GM12873 (cell line): ENCODE results near the gene DHX57.

ENCODE experiments used
- TF ChIP-seq, protein P1 (sequence below): IDR thresholded peaks from 2 replicates; pipeline ENCODE4 v1.5.1; 2012; ENCODE audit warnings: low read depth, mild to moderate bottlenecking, moderate library complexity, low read length, control low read depth; ENCODE audit not compliant: insufficient read depth; ENCODE audit errors: missing control alignments

Gene DHX57

DNA sequence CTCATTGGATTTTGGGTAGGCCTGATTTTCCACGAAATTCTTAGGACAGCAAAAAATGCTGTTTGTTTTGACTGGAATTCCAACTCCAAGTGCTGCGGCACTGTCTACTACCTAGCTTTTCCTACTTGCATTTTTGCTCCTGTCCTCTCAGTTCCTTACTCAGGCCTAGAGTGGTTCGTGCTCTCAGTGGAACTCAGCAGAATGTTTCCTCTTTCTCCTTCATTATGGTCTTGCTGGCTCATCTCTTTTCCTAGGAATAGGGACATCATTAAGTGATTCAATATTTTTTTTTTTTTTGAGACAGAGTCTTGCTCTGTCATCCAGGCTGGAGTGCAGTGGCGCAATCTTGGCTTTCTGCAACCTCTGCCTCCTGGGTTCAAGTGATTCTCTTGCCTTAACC is 59.8 kb downstream of the DHX57 start:
- TF ChIP-seq, protein P1, sequence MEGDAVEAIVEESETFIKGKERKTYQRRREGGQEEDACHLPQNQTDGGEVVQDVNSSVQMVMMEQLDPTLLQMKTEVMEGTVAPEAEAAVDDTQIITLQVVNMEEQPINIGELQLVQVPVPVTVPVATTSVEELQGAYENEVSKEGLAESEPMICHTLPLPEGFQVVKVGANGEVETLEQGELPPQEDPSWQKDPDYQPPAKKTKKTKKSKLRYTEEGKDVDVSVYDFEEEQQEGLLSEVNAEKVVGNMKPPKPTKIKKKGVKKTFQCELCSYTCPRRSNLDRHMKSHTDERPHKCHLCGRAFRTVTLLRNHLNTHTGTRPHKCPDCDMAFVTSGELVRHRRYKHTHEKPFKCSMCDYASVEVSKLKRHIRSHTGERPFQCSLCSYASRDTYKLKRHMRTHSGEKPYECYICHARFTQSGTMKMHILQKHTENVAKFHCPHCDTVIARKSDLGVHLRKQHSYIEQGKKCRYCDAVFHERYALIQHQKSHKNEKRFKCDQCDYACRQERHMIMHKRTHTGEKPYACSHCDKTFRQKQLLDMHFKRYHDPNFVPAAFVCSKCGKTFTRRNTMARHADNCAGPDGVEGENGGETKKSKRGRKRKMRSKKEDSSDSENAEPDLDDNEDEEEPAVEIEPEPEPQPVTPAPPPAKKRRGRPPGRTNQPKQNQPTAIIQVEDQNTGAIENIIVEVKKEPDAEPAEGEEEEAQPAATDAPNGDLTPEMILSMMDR, result no peak

GRCh38 chr2:38810488-38810887 is 65.2 kb downstream of the DHX57 start:
- TF ChIP-seq, protein P1, result no peak

DNA sequence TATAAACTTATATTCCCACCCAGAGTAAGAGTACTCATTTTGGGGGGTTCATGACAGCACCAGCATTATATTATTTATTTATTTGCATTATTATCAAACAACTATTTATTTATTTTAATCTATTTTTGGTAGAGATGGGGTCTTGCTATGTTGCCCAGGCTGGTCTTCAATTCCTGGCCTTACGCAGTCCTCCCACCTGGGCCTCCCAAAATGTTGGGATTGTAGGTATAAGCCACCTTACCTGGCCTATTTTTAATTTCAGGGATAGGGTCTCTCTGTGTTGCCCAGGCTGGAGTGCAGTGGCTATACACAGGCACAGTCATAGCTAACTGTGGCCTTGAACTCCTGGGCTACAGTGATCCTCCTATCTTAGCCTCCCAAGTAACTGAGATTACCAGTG is 67.1 kb downstream of the DHX57 start:
- TF ChIP-seq, protein P1, result no peak

- TF ChIP-seq, protein P1, result no peak
Observed at GRCh38 chr2:38806733-38807059, 69.0 kb downstream of the DHX57 start.

- TF ChIP-seq, protein P1, result no peak
Observed at GRCh38 chr2:38806015-38806732, 69.6 kb downstream of the DHX57 start.

DNA sequence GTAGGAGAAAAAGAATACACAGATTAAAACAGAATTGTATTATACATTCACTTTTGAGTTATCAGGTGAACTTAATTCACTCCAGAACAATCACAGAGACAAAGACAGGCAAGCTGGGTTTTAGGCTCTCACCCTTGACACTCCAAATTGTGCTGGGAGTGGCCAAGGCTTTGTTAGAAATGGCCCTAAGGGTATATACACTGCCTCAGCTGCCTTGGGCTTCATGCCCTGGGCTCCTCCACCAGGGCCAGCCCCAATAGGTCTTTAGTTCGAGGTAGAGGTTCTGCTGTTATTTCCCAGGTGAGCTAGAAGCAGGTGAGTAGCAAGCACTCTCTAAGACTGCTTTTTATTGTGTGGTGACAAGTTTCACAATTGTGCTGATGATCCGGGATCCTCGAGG is 77.8 kb downstream of the DHX57 start:
- TF ChIP-seq, protein P1, result no peak

DNA sequence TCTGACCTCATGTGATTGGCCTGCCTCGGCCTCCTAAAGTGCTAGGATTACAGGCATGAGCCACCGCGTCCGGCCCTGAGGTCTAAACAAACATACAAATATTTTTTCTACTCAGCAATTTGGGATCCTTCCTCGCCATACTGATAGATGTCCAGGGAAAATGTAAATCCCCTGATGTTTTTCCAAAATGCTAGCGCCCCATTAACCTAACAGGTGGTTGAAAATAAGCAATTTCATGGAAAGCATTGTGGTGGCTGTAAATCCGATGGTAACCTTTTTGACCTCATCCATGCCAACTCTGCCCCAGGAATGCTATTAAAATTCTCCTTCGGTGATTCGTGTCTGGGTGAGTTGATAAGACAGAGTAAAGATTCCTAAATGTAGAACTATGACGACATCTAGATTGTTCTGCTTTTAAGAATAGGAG is 78.5 kb downstream of the DHX57 start:
- TF ChIP-seq, protein P1, result no peak
